ENCODE data around the gene PRMT5.
A peak's percentile ranks its signal among the peaks of the same experiment; 100 is the strongest.

PRMT5 gene

DNA sequence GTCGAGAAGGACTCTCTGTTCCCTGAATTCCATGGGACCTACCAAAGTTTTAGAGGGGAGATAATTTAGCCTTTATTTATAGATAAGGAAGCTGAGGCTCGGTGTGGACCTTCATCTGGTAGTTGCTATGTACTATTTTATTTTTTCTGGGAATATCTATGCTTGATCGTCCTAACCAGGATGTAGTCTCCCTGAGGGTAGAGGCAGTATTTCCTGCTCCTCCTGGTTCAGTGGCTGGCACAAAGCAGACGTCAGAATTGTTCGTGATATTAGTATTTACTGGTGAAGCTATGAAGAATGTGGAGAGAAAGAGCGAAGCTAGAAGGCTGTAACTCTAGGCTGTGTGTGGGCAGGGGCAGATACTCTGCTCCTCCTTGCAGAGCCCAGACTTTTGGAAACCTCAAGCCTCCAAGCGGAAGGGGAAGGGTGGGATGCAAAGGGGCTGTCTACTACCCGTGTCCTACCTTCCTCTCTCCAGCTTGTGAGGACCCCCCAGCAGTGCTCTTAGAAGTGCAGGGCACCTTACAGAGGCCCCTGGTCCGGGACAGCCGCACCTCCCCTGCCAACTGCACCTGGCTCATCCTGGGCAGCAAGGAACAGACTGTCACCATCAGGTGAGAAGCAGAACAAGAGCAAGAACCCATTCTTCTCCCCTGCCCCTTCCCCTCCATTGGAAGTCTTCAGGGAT lies 56.2 kb downstream of the PRMT5 start:
- DNase-seq: no peak

DNA sequence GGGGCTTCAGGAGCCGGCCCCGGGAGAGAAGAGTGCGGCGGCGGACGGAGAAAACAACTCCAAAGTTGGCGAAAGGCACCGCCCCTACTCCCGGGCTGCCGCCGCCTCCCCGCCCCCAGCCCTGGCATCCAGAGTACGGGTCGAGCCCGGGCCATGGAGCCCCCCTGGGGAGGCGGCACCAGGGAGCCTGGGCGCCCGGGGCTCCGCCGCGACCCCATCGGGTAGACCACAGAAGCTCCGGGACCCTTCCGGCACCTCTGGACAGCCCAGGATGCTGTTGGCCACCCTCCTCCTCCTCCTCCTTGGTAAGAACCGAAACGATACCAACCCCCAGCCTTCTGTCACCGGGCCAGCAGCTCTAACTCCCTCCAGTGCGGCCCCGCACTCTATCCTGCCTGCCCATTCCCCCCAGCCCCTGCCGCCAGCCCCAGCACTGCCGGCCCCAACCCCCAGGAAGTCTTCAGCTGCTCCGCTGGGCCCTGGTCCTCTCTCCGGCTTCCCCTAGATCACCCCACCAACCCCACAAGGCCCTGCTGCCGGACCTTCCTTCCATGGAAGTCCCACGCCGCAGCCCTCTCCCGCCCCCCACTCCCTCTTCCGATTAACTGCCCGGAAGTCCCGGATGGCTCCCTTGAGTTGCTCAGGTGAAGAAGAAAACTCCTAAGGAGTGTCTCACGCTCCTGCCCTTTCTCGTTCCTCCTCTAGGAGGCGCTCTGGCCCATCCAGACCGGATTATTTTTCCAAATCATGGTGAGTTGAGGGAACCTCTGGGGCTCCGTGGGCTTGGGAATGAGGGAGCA lies 56.9 kb downstream of the PRMT5 start:
- DNase-seq: peak; percentile 61

- DNase-seq: peak; percentile 37
Measured at GRCh38 chr14:22871224-22872032, 57.7 kb downstream of the PRMT5 start, which contains the start of gene LRP10. Gene LRP10 (plus strand): TSS chr14:22871740. CDS start chr14:22872304, 564 bp downstream.

DNA sequence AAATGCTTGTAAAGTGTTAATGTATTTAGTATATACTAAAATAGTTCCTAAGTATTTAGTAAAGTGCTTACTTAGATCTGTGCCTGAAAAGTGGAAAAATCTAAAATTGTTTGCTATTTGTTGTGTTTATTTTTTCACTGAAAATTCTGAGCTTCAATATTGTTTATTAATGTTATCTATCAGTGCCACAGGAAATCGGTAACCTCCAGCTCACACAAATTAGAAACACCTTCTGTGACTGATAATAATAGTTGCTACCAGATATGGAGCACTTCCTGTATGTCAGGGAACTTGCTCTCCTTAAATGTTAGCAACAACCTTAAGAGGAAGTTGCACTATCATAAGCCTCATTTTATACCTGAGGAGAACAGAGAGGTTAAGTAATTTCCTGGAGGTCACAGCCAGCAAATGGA lies 58.4 kb downstream of the PRMT5 start:
- no peak for DNase-seq
